Keratinocyte (primary cell): ENCODE measurements around the gene NF1. TPM values are rescaled to one million over a fixed set of nuclear protein-coding genes. Genes with fewer than 3 reads are reported as not detected.

Experiments used
- DNase-seq: peaks from one replicate; pipeline ENCODE4 v3.0.0-alpha.2; 2011; ENCODE audit warnings: low read depth, missing footprints, low spot score
- FAIRE-seq: peaks from 2 replicates; lab custom pipeline; 2011; peaks lifted over from hg19 to GRCh38; lab: Jason Lieb, UNC
- H2AFZ ChIP-seq: 2 replicates; pipeline ENCODE4 v1.6.0; 2012; ENCODE audit warnings: low read length, control low read depth, inconsistent platforms; ENCODE audit not compliant: control insufficient read depth
- H3K27ac ChIP-seq: 2 replicates; pipeline ENCODE4 v1.5.1; 2011; ENCODE audit warnings: low read length; ENCODE audit not compliant: control insufficient read depth, insufficient read depth
- H3K27me3 ChIP-seq: 3 replicates; pipeline ENCODE4 v1.6.0; 2011; ENCODE audit warnings: low read length; ENCODE audit not compliant: control insufficient read depth, insufficient read depth; ENCODE audit errors: extremely low read depth
- H3K36me3 ChIP-seq, 2 experiments: 2 replicates in 1 of 2; 3 replicates in 1 of 2; pipeline ENCODE4 v1.5.1; 2011; ENCODE audit warnings: low read length in 2 of 2, mild to moderate bottlenecking in 1 of 2; ENCODE audit not compliant: control insufficient read depth in 2 of 2, insufficient read depth in 2 of 2; ENCODE audit errors: extremely low read depth in 1 of 2
- H3K4me1 ChIP-seq: 3 replicates; pipeline ENCODE4 v1.5.1; 2011; ENCODE audit warnings: low read length; ENCODE audit not compliant: control insufficient read depth, insufficient read depth; ENCODE audit errors: extremely low read depth
- H3K4me2 ChIP-seq: 3 replicates; pipeline ENCODE4 v1.6.0; 2011; ENCODE audit warnings: low read depth, low read length; ENCODE audit not compliant: control insufficient read depth, insufficient read depth; ENCODE audit errors: extremely low read depth
- H3K4me3 ChIP-seq, 3 experiments: fragments of 200-600 bp in 1 of 3; sonication (generic) in 1 of 3; 2 replicates in 2 of 3; 3 replicates in 1 of 3; pipeline ENCODE4 v1.5.1; 2011 to 2016; ENCODE audit warnings: low read length in 3 of 3, mild to moderate bottlenecking in 3 of 3, control low read depth in 2 of 3, inconsistent platforms in 1 of 3, low read depth in 1 of 3, mixed read lengths in 1 of 3, mixed run types in 1 of 3, moderate library complexity in 1 of 3; ENCODE audit not compliant: control insufficient read depth in 2 of 3, insufficient read depth in 2 of 3; ENCODE audit errors: extremely low read depth in 1 of 3
- H3K79me2 ChIP-seq: 2 replicates; pipeline ENCODE4 v1.6.0; 2012; ENCODE audit warnings: low read length; ENCODE audit not compliant: control insufficient read depth, insufficient read depth
- H3K9ac ChIP-seq: 3 replicates; pipeline ENCODE4 v1.6.0; 2011; ENCODE audit warnings: low read length; ENCODE audit not compliant: control insufficient read depth, insufficient read depth; ENCODE audit errors: extremely low read depth
- H3K9me1 ChIP-seq: 3 replicates; pipeline ENCODE4 v1.6.0; 2011; ENCODE audit warnings: low read length; ENCODE audit not compliant: control insufficient read depth, insufficient read depth; ENCODE audit errors: extremely low read depth
- H3K9me3 ChIP-seq: 2 replicates; pipeline ENCODE4 v1.5.1; 2012; ENCODE audit warnings: low read depth, low read length; ENCODE audit not compliant: control insufficient read depth
- H4K20me1 ChIP-seq: 3 replicates; pipeline ENCODE4 v1.6.0; 2011; ENCODE audit warnings: low read length; ENCODE audit not compliant: control insufficient read depth, insufficient read depth; ENCODE audit errors: extremely low read depth
- CTCF ChIP-seq, 3 experiments: IDR thresholded peaks in 1 of 3; conservative IDR thresholded peaks in 1 of 3; optimal IDR thresholded peaks in 1 of 3; 2 replicates in 2 of 3; 3 replicates in 1 of 3; pipeline versions ENCODE3 to v1.5.1; 2011; ENCODE audit warnings: low read length in 3 of 3, mild to moderate bottlenecking in 3 of 3, moderate library complexity in 2 of 3, control low read depth in 1 of 3, inconsistent platforms in 1 of 3; ENCODE audit not compliant: insufficient read depth in 2 of 3; ENCODE audit errors: extremely low read depth in 1 of 3
- EZH2 ChIP-seq: IDR thresholded peaks from one replicate; pipeline ENCODE4 v1.6.1; 2012; ENCODE audit warnings: inconsistent platforms, mild to moderate bottlenecking, low read length, moderate library complexity
- dilution Hi-C: fragments of 300-500 bp; cut with MboI; formaldehyde crosslinking; loops from one replicate; pipeline ENCODE4 v1.7.0; 2020; ENCODE audit warnings: low sequenced_read_pairs; ENCODE audit not compliant: extremely low pct_ligation_motif_present
- polyA plus RNA-seq, 5 experiments: library from polyadenylated mRNA; depleted of rRNA in 3 of 5; stranded (reverse) in 3 of 5; stranded (forward) in 1 of 5; unstranded in 1 of 5; fragments of >200 nt; gene quantifications; 1 replicate in 1 of 5; 2 replicates in 3 of 5; 3 replicates in 1 of 5; pipeline versions ENCODE4 v1.2.1 to v1.2.3, GENCODE V29; 2011 to 2012; ENCODE audit warnings: missing spikeins in 2 of 5, low read depth in 1 of 5, low replicate concordance in 1 of 5

The NF1 gene
- polyA plus RNA-seq, 1 donor (not counting 4 experiments of a cell fraction or from before 2014, with no cell fraction given) = 26.7 TPM

- peaks cover 15% of the 10 kb centered on the region for H3K79me2 ChIP-seq
- dilution Hi-C loops = no loop called here
- H4K20me1 ChIP-seq = peaks cover 2% of the 10 kb centered on the region
- FAIRE-seq (no peak), DNase-seq (no peak)
- H3K9me3 ChIP-seq = no peaks in the 10 kb centered on the region
- H3K4me3 ChIP-seq = no peak overlapping the region
- H3K9me1 ChIP-seq = no peaks in the 10 kb centered on the region
- peaks cover 0 to 4% of the 10 kb centered on the region in 2 experiments for H3K36me3 ChIP-seq
- H3K27me3 ChIP-seq = no peaks in the 10 kb centered on the region
- H3K4me2 ChIP-seq = no peak overlapping the region
- no peaks in the 10 kb centered on the region for H3K4me1 ChIP-seq
- TF ChIP-seq CTCF (optimal IDR thresholded peaks at IDR 0.05 in 1 of 3, IDR thresholded peaks at IDR 0.05 in 1 of 3, conservative IDR thresholded peaks at IDR 0.05 in 1 of 3; ENCODE audit: extremely low read depth in 1 of 3, insufficient read depth in 2 of 3, low read length in 3 of 3) (no peak), EZH2 (no peak)
- no peak overlapping the region for H3K9ac ChIP-seq
- H3K27ac ChIP-seq = no peak overlapping the region
- H2AFZ ChIP-seq = no peak overlapping the region
Observed at GRCh38 chr17:31148205-31148604, 53.4 kb downstream of the NF1 start.

GRCh38 chr17:31152271-31152670 lies 57.5 kb downstream of the NF1 start:
- Histone ChIP-seq H3K79me2 (peaks cover 7% of the 10 kb centered on the region), H3K36me3 (peaks cover 1 to 6% of the 10 kb centered on the region in 2 experiments)
- no peak for FAIRE-seq

More at GRCh38 chr17:31152271-31152670, 57.5 kb downstream of the NF1 start:
- TF ChIP-seq EZH2 (no peak), CTCF (optimal IDR thresholded peaks at IDR 0.05 in 1 of 3, IDR thresholded peaks at IDR 0.05 in 1 of 3, conservative IDR thresholded peaks at IDR 0.05 in 1 of 3; ENCODE audit: extremely low read depth in 1 of 3, insufficient read depth in 2 of 3, low read length in 3 of 3) (no peak)
- Histone ChIP-seq H3K27me3 (no peaks in the 10 kb centered on the region), H3K9me3 (no peaks in the 10 kb centered on the region), H4K20me1 (no peaks in the 10 kb centered on the region), H3K4me3 (no peak overlapping the region), H3K9me1 (no peaks in the 10 kb centered on the region), H3K9ac (no peak overlapping the region), H3K4me2 (no peak overlapping the region), H2AFZ (no peak overlapping the region), H3K4me1 (no peaks in the 10 kb centered on the region), H3K27ac (no peak overlapping the region)
- dilution Hi-C loops = no loop called here
- no peak for DNase-seq
